HEK293 (cell line): ENCODE results near the gene CSDE1.

ENCODE experiments used
- CTCF ChIA-PET: fragments of 350-600 bp; formaldehyde crosslinking; extraction: SDS; loops from one replicate; lab custom pipeline; 2021; ENCODE audit warnings: antibody characterized with exemption; lab: Yijun Ruan, JAX
- POLR2A ChIA-PET: fragments of 300-600 bp; formaldehyde crosslinking; extraction: SDS; loops from one replicate; lab custom pipeline; 2020; ENCODE audit warnings: antibody characterized with exemption, inconsistent platforms; lab: Yijun Ruan, JAX
- H3K27ac ChIP-seq: fragments of 200-500 bp; sonication (Bioruptor generic); 2 replicates; pipeline ENCODE4 v1.5.1; 2014; ENCODE audit warnings: low read depth, low read length, control low read depth, inconsistent platforms; ENCODE audit errors: extremely low read depth
- H3K36me3 ChIP-seq, 2 experiments: fragments of 200-500 bp in 1 of 2; sonication (Bioruptor generic) in 1 of 2; 1 replicate in 1 of 2; 2 replicates in 1 of 2; pipeline ENCODE4 v1.5.1; 2014 to 2017; ENCODE audit warnings: inconsistent platforms in 2 of 2, low read length in 2 of 2; ENCODE audit not compliant: control insufficient read depth in 2 of 2, insufficient read depth in 1 of 2
- H3K4me1 ChIP-seq: fragments of 200-500 bp; sonication (Bioruptor generic); 2 replicates; pipeline ENCODE4 v1.5.1; 2014; ENCODE audit warnings: mild to moderate bottlenecking, low read length, inconsistent platforms; ENCODE audit not compliant: control insufficient read depth, insufficient read depth
- H3K4me3 ChIP-seq: 2 replicates; pipeline ENCODE4 v1.5.1; 2011; ENCODE audit warnings: low read depth, mild to moderate bottlenecking, control low read depth, low read length, moderate library complexity
- H3K9me3 ChIP-seq: fragments of 200-500 bp; sonication (Bioruptor generic); 2 replicates; pipeline ENCODE4 v1.5.1; 2014; ENCODE audit warnings: low read depth, low read length, inconsistent platforms; ENCODE audit not compliant: control insufficient read depth, insufficient read depth
- AEBP2 ChIP-seq: fragments of 450-650 bp; formaldehyde crosslinking; IDR thresholded peaks from 2 replicates; pipeline ENCODE4 v1.5.1; 2016; ENCODE audit warnings: missing biosample characterization, missing genetic modification characterization, borderline replicate concordance
- GLIS2 ChIP-seq: fragments of 450-650 bp; formaldehyde crosslinking; IDR thresholded peaks from 2 replicates; pipeline ENCODE4 v1.5.1; 2016; ENCODE audit warnings: missing biosample characterization, missing genetic modification characterization
- MEIS1 ChIP-seq: sonication (generic); formaldehyde crosslinking; IDR thresholded peaks from 2 replicates; pipeline ENCODE4 v1.8.1; 2022; ENCODE audit warnings: missing genetic modification reagents, mild to moderate bottlenecking, borderline replicate concordance
- MZF1 ChIP-seq: fragments of 450-650 bp; formaldehyde crosslinking; IDR thresholded peaks from 2 replicates; pipeline ENCODE4 v1.5.1; 2017; ENCODE audit warnings: missing biosample characterization, missing genetic modification characterization, borderline replicate concordance
- PBX3 ChIP-seq: sonication (generic); formaldehyde crosslinking; IDR thresholded peaks from 2 replicates; pipeline ENCODE4 v1.8.1; 2022; ENCODE audit warnings: mild to moderate bottlenecking, moderate library complexity, missing genetic modification reagents
- TRIM28 ChIP-seq: IDR thresholded peaks from 2 replicates; pipeline ENCODE4 v1.6.1; 2011; ENCODE audit warnings: low read length, control low read depth, borderline replicate concordance
- WT1 ChIP-seq: fragments of 450-650 bp; formaldehyde crosslinking; IDR thresholded peaks from 2 replicates; pipeline ENCODE4 v1.5.1; 2016; ENCODE audit warnings: missing biosample characterization, missing genetic modification characterization
- YY2 ChIP-seq: fragments of 450-650 bp; formaldehyde crosslinking; IDR thresholded peaks from 2 replicates; pipeline ENCODE4 v1.5.1; 2016; ENCODE audit warnings: missing biosample characterization, missing genetic modification characterization
- ZBTB1 ChIP-seq: fragments of 450-650 bp; formaldehyde crosslinking; IDR thresholded peaks from 2 replicates; pipeline ENCODE4 v1.5.1; 2016; ENCODE audit warnings: missing biosample characterization, missing genetic modification characterization
- ZFHX2 ChIP-seq: fragments of 450-650 bp; formaldehyde crosslinking; conservative IDR thresholded peaks from 2 replicates; pipeline ENCODE4 v1.5.1; 2016; ENCODE audit warnings: missing biosample characterization, missing genetic modification characterization
- ZFP41 ChIP-seq: fragments of 450-650 bp; formaldehyde crosslinking; IDR thresholded peaks from 2 replicates; pipeline ENCODE4 v1.5.1; 2016; ENCODE audit warnings: missing biosample characterization, missing genetic modification characterization, borderline replicate concordance
- ZFP69B ChIP-seq: fragments of 450-650 bp; formaldehyde crosslinking; IDR thresholded peaks from 2 replicates; pipeline ENCODE4 v1.5.1; 2016; ENCODE audit warnings: missing biosample characterization, missing genetic modification characterization
- ZIC2 ChIP-seq: fragments of 450-650 bp; formaldehyde crosslinking; IDR thresholded peaks from 2 replicates; pipeline ENCODE4 v1.5.1; 2016; ENCODE audit warnings: missing biosample characterization, missing genetic modification characterization
- ZNF133 ChIP-seq: fragments of 450-650 bp; formaldehyde crosslinking; IDR thresholded peaks from 2 replicates; pipeline ENCODE4 v1.5.1; 2016; ENCODE audit warnings: missing biosample characterization, missing genetic modification characterization
- ZNF16 ChIP-seq: fragments of 450-650 bp; formaldehyde crosslinking; IDR thresholded peaks from 2 replicates; pipeline ENCODE4 v1.5.1; 2016; ENCODE audit warnings: low read depth, missing biosample characterization, missing genetic modification characterization
- ZNF184 ChIP-seq: fragments of 450-650 bp; IDR thresholded peaks from 2 replicates; pipeline ENCODE4 v1.5.1; 2018; ENCODE audit warnings: missing biosample characterization, mild to moderate bottlenecking, missing genetic modification characterization
- ZNF23 ChIP-seq: fragments of 450-650 bp; formaldehyde crosslinking; IDR thresholded peaks from 2 replicates; pipeline ENCODE4 v1.5.1; 2016; ENCODE audit warnings: missing biosample characterization, missing genetic modification characterization, borderline replicate concordance
- ZNF239 ChIP-seq: fragments of 450-650 bp; formaldehyde crosslinking; IDR thresholded peaks from 2 replicates; pipeline ENCODE4 v1.5.1; 2016; ENCODE audit warnings: missing biosample characterization, missing genetic modification characterization
- ZNF24 ChIP-seq: fragments of 450-650 bp; formaldehyde crosslinking; IDR thresholded peaks from 2 replicates; pipeline ENCODE4 v1.5.1; 2016; ENCODE audit warnings: missing biosample characterization, missing genetic modification characterization
- ZNF292 ChIP-seq: fragments of 450-650 bp; formaldehyde crosslinking; IDR thresholded peaks from 2 replicates; pipeline ENCODE4 v1.5.1; 2016; ENCODE audit warnings: low read depth, missing biosample characterization, missing genetic modification characterization, borderline replicate concordance
- ZNF501 ChIP-seq: fragments of 450-650 bp; formaldehyde crosslinking; IDR thresholded peaks from 2 replicates; pipeline ENCODE4 v1.5.1; 2016; ENCODE audit warnings: missing biosample characterization, missing genetic modification characterization
- ZNF529 ChIP-seq: fragments of 450-650 bp; formaldehyde crosslinking; IDR thresholded peaks from 2 replicates; pipeline ENCODE4 v1.5.1; 2017; ENCODE audit warnings: missing genetic modification characterization, missing biosample characterization; ENCODE audit not compliant: insufficient replicate concordance
- ZNF530 ChIP-seq: fragments of 450-650 bp; formaldehyde crosslinking; IDR thresholded peaks from 2 replicates; pipeline ENCODE4 v1.5.1; 2016; ENCODE audit warnings: low read depth, missing biosample characterization, missing genetic modification characterization
- ZNF560 ChIP-seq: fragments of 450-650 bp; formaldehyde crosslinking; IDR thresholded peaks from 2 replicates; pipeline ENCODE4 v1.5.1; 2017; ENCODE audit warnings: missing biosample characterization, missing genetic modification characterization, borderline replicate concordance
- ZNF561 ChIP-seq: fragments of 450-650 bp; IDR thresholded peaks from 2 replicates; pipeline ENCODE4 v1.5.1; 2018; ENCODE audit warnings: missing biosample characterization, missing genetic modification characterization, borderline replicate concordance
- ZNF600 ChIP-seq: fragments of 450-650 bp; formaldehyde crosslinking; IDR thresholded peaks from 2 replicates; pipeline ENCODE4 v1.5.1; 2016; ENCODE audit warnings: missing biosample characterization, missing genetic modification characterization
- ZNF621 ChIP-seq: fragments of 450-650 bp; formaldehyde crosslinking; IDR thresholded peaks from 2 replicates; pipeline ENCODE4 v1.5.1; 2017; ENCODE audit warnings: missing biosample characterization, missing genetic modification characterization
- ZNF629 ChIP-seq: fragments of 450-650 bp; formaldehyde crosslinking; IDR thresholded peaks from 2 replicates; pipeline ENCODE4 v1.5.1; 2017; ENCODE audit warnings: missing biosample characterization, missing genetic modification characterization
- ZNF654 ChIP-seq: fragments of 450-650 bp; formaldehyde crosslinking; IDR thresholded peaks from 2 replicates; pipeline ENCODE4 v1.5.1; 2016; ENCODE audit warnings: low read depth, missing biosample characterization, missing genetic modification characterization
- ZNF701 ChIP-seq: fragments of 450-650 bp; formaldehyde crosslinking; IDR thresholded peaks from 2 replicates; pipeline ENCODE4 v1.5.1; 2016; ENCODE audit warnings: missing biosample characterization, missing genetic modification characterization
- ZNF76 ChIP-seq: fragments of 450-650 bp; formaldehyde crosslinking; IDR thresholded peaks from 2 replicates; pipeline ENCODE4; 2016; ENCODE audit warnings: low read depth, missing biosample characterization, missing genetic modification characterization, borderline replicate concordance
- ZNF776 ChIP-seq: fragments of 450-650 bp; formaldehyde crosslinking; IDR thresholded peaks from 2 replicates; pipeline ENCODE4 v1.5.0; 2017; ENCODE audit warnings: missing biosample characterization, missing genetic modification characterization, borderline replicate concordance
- ZNF777 ChIP-seq: fragments of 450-650 bp; formaldehyde crosslinking; IDR thresholded peaks from 2 replicates; pipeline ENCODE4 v1.5.1; 2017; ENCODE audit warnings: missing biosample characterization, missing genetic modification characterization, borderline replicate concordance
- ZSCAN30 ChIP-seq: fragments of 450-650 bp; IDR thresholded peaks from 2 replicates; pipeline ENCODE4 v1.5.1; 2018; ENCODE audit warnings: missing biosample characterization, mild to moderate bottlenecking, missing genetic modification characterization, moderate library complexity

CSDE1 gene

GRCh38 chr1:114729782-114730181, 28.0 kb downstream of the CSDE1 start:
- no peak for TF ChIP-seq WT1 (tag by site-specific recombination)
- no peak for TF ChIP-seq ZFHX2 (tag by site-specific recombination)
- TF ChIP-seq TRIM28, result no peak
- no peak for TF ChIP-seq ZNF621 (tag by site-specific recombination)
- no peak for TF ChIP-seq PBX3 (CRISPR knock-in tag)
- no peak for TF ChIP-seq ZNF501 (tag by site-specific recombination)
- TF ChIP-seq MEIS1, result no peak
- TF ChIP-seq ZNF600 (tag by site-specific recombination), result no peak
- TF ChIP-seq ZNF529 (tag by site-specific recombination), result no peak
- TF ChIP-seq GLIS2 (tag by site-specific recombination), result no peak
- TF ChIP-seq ZSCAN30 (tag by site-specific recombination), result no peak
- no peak for TF ChIP-seq ZNF133
- TF ChIP-seq ZIC2 (tag by site-specific recombination), result no peak
- no peak for TF ChIP-seq ZNF24 (tag by site-specific recombination)
- TF ChIP-seq ZNF16 (tag by site-specific recombination), result no peak
- TF ChIP-seq YY2 (tag by site-specific recombination), result no peak
- no peak for TF ChIP-seq ZFP41
- TF ChIP-seq ZNF561 (tag by site-specific recombination), result no peak
- no peak for TF ChIP-seq ZNF776
- ChIA-PET CTCF (no interaction called here), POLR2A (no interaction called here)
- H3K4me3 ChIP-seq, result no peak overlapping the region
- H3K27ac ChIP-seq, result no peak overlapping the region
- H3K36me3 ChIP-seq, result peaks cover 79 to 100% of the 10 kb centered on the region in 2 experiments
- H3K4me1 ChIP-seq, result no peaks in the 10 kb centered on the region
- H3K9me3 ChIP-seq, result no peaks in the 10 kb centered on the region

- Histone ChIP-seq H3K36me3 (peaks cover 80 to 100% of the 10 kb centered on the region in 2 experiments), H3K4me1 (no peaks in the 10 kb centered on the region), H3K27ac (no peak overlapping the region), H3K4me3 (no peak overlapping the region), H3K9me3 (no peaks in the 10 kb centered on the region)
- POLR2A ChIA-PET, result no interaction called here
- TF ChIP-seq ZNF23 (tag by site-specific recombination) (no peak), ZFP69B (no peak), ZNF777 (no peak), MZF1 (tag by site-specific recombination) (no peak), ZNF76 (tag by site-specific recombination) (no peak), ZNF654 (no peak), ZNF621 (tag by site-specific recombination) (no peak), AEBP2 (tag by site-specific recombination) (no peak), ZNF701 (tag by site-specific recombination) (no peak), ZNF184 (tag by site-specific recombination) (no peak), ZBTB1 (tag by site-specific recombination) (no peak), ZNF239 (no peak), ZNF560 (tag by site-specific recombination) (no peak), ZNF530 (tag by site-specific recombination) (no peak), ZNF292 (tag by site-specific recombination) (no peak), ZNF629 (tag by site-specific recombination) (no peak)
- CTCF ChIA-PET, result interaction anchor here (0.7 kb wide), 1 partner anchor 28 kb away, joined by 3 read pairs; no protein-coding TSS in a partner anchor
These were observed 29.2 kb downstream of the CSDE1 start for GRCh38 chr1:114728553-114728952.
